Fibroblast of villous mesenchyme (primary cell): ENCODE data around the gene NYNRIN. TPM values are rescaled to one million over a fixed set of nuclear protein-coding genes. Genes with fewer than 3 reads are reported as not detected.

Source experiments
- DNase-seq: peaks from one replicate; pipeline ENCODE4 v3.0.0-alpha.2; 2010; ENCODE audit warnings: low read depth
- H3K4me3 ChIP-seq: 2 replicates; pipeline ENCODE4 v1.5.1; 2011; ENCODE audit warnings: low read depth, mild to moderate bottlenecking, low read length
- CTCF ChIP-seq: IDR thresholded peaks from 2 replicates; pipeline ENCODE4 v1.5.1; 2012; ENCODE audit warnings: low read depth, mild to moderate bottlenecking, low read length; ENCODE audit not compliant: insufficient read depth
- total RNA-seq: library from RNA; depleted of rRNA; stranded (reverse); fragments of >200 nt; gene quantifications from 2 replicates; pipeline ENCODE4 v1.2.3, GENCODE V29; 2012

The NYNRIN gene
- total RNA-seq, 1 donor: 15.5 TPM

DNA sequence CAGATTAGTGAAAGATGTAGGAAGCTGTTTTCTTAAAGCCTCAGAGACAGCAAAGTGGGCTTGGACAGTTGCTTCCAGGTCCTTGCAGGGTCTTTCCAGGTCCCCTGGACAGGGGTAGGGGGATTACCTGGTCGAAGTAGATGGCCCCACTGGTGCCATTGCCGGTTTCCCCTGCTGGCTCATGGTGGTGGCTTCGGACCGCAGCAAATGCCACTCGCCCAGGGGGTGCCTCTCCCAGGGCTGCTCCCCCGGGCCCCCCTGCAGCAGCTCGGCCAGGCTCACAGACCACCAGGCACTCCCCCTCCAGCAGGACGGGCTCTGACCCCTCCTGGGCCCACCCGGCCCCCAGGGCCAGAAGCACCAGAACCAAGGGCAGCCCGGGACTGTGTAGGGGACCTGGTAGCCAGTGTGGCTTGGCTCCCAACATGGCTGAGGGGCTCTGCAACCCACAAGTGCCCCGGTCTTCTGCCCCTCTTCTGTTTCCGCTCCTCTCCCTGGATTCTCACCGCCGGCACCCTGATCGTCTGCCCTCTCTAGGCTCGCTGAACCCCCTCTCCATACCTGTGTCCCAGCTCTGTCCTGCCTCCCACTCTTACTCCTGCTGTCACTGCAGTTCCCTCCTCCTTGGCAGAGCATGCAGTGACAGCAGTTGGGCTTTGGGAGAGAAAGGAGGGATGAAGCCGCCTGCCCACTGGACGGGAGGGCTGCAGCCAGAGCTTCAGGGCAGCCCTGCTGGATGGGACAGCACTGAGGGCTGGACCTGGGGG is 30.0 kb downstream of the NYNRIN start:
- no peak for TF ChIP-seq CTCF
- no peak for DNase-seq
- H3K4me3 ChIP-seq: peak overlapping the region; percentile 69

DNA sequence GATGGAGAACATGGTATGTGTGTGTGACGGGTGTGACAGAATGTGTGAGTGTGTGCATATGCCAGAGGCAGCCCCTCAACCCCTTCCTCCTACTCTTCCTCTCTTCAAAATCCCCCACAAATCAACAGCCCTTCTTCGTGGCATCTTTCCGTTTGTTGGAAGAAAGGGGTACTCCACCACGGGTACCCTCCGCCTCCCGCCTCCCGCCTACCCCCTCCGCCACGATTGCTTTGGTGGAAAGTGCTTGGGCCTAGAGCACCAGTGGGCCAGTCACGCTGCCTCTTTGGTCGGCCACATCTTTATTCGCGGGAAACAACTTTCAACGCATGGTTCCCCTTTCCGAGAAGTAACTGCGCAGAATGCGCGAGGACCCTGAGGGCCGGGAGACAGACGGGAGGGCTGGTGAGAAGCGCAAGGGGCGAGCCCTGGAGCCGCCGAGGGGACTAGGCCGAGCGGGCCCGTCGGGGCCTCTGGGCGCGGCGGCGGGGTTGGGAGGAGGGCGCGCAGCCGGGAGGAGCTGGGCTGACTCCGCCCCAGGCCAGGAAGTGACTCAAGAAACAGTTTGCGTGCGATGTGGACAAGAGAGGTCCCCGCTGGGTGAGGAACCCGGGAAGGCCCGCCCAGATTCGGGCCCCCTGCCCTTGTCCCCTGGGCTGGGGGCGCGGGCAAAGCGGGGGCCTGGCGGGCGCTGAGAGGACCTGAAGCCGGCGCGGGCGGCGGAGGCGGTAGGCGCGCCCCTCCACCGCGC is 30.8 kb downstream of the NYNRIN start, which contains the start of the genes CBLN3 and KHNYN:
TSS of gene CBLN3 (minus strand) at position 274 of the 748 bp plus-strand sequence. CDS start 614 bp downstream, outside the sequence.
TSS of gene KHNYN (plus strand) at position 560 of the 748 bp plus-strand sequence. CDS start 777 bp downstream, outside the sequence.
- no peak for TF ChIP-seq CTCF
- DNase-seq: peak; percentile 93
- H3K4me3 ChIP-seq: peak within 1 kb of the TSS; percentile 69

- peak; percentile 79 for DNase-seq
- peak overlapping the region; percentile 69 for H3K4me3 ChIP-seq
- no peak for TF ChIP-seq CTCF
These were observed 31.4 kb downstream of the NYNRIN start for GRCh38 chr14:24430143-24430681.

GRCh38 chr14:24430682-24431568 is 32.1 kb downstream of the NYNRIN start:
- no peak for TF ChIP-seq CTCF

GRCh38 chr14:24431569-24432258 is 32.9 kb downstream of the NYNRIN start:
- TF ChIP-seq CTCF: peak; percentile 98
- H3K4me3 ChIP-seq: peak overlapping the region; percentile 69
- peak; percentile 94 for DNase-seq

More at GRCh38 chr14:24430682-24431568, 32.1 kb downstream of the NYNRIN start:
- peak; percentile 66 for DNase-seq
- peak overlapping the region; percentile 69 for H3K4me3 ChIP-seq
